Ectodermal cell (in vitro differentiated cells): Measurements from ENCODE around the gene ULK1.

Experiments
- H3K27ac ChIP-seq: 2 replicates; pipeline ENCODE4 v1.7.0; 2013; ENCODE audit warnings: mild to moderate bottlenecking, low read depth, low read length; ENCODE audit not compliant: insufficient read depth, poor library complexity, severe bottlenecking
- H3K27me3 ChIP-seq: 2 replicates; pipeline ENCODE4 v1.7.0; 2013; ENCODE audit warnings: mild to moderate bottlenecking, low read length; ENCODE audit not compliant: insufficient read depth, control insufficient read depth, poor library complexity, severe bottlenecking
- H3K36me3 ChIP-seq: one replicate; pipeline ENCODE4 v1.7.0; 2013; ENCODE audit warnings: low read length; ENCODE audit not compliant: control insufficient read depth, insufficient read depth
- H3K4me1 ChIP-seq: one replicate; pipeline ENCODE4 v1.7.0; 2013; ENCODE audit warnings: low read length; ENCODE audit not compliant: control insufficient read depth, insufficient read depth
- H3K4me3 ChIP-seq: 2 replicates; pipeline ENCODE4 v1.7.0; 2013; ENCODE audit warnings: low read depth, low read length, control low read depth; ENCODE audit not compliant: insufficient read depth
- H3K9me3 ChIP-seq: 2 replicates; pipeline ENCODE4 v1.7.0; 2013; ENCODE audit warnings: mild to moderate bottlenecking, low read length, moderate library complexity; ENCODE audit not compliant: control insufficient read depth
- WGBS, 2 experiments: methylation state at CpG; one replicate each; pipeline ENCODE4 v1.1.7; 2013; ENCODE audit warnings: missing lambda C conversion rate in 2 of 2; 5-methylcytosine and 5-hydroxymethylcytosine counted together

The ULK1 gene

GRCh38 chr12:131901431-131902331 is 7.3 kb downstream of the ULK1 start:
- Histone ChIP-seq H3K27ac (no peak overlapping the region), H3K36me3 (peaks cover 4% of the 10 kb centered on the region), H3K4me3 (no peak overlapping the region), H3K4me1 (peaks cover 7% of the 10 kb centered on the region), H3K27me3 (no peaks in the 10 kb centered on the region), H3K9me3 (no peaks in the 10 kb centered on the region)
- 86 to 88% methylated on average over 30 of the region's 30 CpGs for WGBS, 2 experiments

GRCh38 chr12:131902332-131903241 is 8.2 kb downstream of the ULK1 start:
- Histone ChIP-seq H3K4me1 (peaks cover 3% of the 10 kb centered on the region), H3K4me3 (no peak overlapping the region), H3K36me3 (no peaks in the 10 kb centered on the region), H3K27ac (no peak overlapping the region), H3K27me3 (no peaks in the 10 kb centered on the region), H3K9me3 (no peaks in the 10 kb centered on the region)
- 93 to 94% methylated on average over 25 of the region's 25 CpGs for WGBS, 2 experiments

DNA sequence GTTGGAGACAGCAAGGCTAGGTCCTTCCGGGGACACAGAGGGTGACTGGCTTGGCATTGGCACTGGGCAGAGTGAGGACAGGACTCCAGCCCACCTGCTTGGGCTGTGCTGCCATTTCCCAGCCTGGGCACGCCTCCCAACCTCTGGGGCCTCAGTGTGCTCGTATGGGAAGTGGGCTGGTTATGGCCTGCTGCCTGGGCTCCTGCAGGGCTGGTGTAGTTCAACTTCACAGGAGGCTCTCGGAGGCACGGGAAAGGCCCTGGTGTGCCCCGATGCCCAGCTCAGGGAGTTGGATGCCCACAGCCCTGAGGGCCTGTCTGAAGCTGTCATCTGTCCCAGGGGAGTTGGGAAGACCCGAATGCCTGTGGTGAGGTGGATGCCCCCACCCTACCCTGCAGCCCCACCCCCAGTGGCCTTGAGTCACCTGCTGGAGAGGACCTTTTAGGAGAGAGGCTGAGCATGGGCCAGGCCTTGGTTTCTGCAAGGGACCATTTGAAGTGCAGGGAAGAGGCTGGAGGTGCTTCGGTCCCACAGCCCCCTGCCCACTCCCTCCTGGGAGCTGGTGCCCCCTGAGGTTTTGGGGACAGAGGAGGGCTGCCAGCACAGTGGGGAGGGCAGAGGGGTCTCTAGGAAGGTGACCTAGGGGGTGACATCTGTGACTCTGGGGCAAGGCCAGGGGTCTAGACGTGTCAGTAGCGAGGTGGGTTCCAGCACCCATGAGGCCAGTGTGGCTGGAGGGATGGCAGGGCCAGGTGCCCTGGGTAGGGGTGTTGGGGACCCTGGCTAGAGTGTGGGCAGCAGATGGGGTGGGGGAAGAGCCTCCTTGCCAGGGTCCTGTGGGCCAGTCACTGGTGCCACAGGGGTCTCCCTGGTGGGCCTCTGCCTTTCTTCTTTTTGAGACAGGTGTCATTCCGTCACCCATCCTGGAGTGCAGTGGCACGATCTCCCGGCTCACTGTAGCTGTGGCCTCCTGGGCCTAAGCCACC is 9.1 kb downstream of the ULK1 start:
- WGBS, 2 experiments: 95% methylated on average over 13 of the region's 13 CpGs
- Histone ChIP-seq H3K4me3 (no peak overlapping the region), H3K4me1 (peaks cover 3% of the 10 kb centered on the region), H3K9me3 (no peaks in the 10 kb centered on the region), H3K27ac (no peak overlapping the region), H3K27me3 (no peaks in the 10 kb centered on the region), H3K36me3 (no peaks in the 10 kb centered on the region)

DNA sequence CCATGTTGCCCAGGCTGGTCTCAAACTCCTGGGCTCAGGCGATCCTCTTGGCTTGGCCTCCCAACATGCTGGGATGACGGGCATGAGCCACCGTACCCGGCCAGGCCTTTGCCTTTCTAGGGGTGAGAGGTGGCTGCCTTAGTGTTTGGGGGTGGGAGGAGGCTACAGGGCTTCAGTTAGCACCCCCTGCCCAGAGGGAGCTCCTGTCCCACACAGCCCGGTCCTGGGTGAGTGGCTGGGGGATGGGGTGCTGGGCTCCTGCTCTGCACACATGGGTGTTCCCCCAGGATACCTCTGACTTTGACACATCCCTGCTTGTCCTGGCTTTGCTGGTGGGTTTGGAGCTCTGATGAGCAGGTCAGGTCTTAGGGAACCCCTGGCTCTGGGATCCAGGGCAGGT is 9.9 kb downstream of the ULK1 start:
- Histone ChIP-seq H3K4me1 (peaks cover 3% of the 10 kb centered on the region), H3K36me3 (no peaks in the 10 kb centered on the region), H3K27ac (no peak overlapping the region), H3K4me3 (no peak overlapping the region), H3K27me3 (no peaks in the 10 kb centered on the region), H3K9me3 (no peaks in the 10 kb centered on the region)
- WGBS, 2 experiments: 88 to 95% methylated on average over 5 of the region's 5 CpGs

DNA sequence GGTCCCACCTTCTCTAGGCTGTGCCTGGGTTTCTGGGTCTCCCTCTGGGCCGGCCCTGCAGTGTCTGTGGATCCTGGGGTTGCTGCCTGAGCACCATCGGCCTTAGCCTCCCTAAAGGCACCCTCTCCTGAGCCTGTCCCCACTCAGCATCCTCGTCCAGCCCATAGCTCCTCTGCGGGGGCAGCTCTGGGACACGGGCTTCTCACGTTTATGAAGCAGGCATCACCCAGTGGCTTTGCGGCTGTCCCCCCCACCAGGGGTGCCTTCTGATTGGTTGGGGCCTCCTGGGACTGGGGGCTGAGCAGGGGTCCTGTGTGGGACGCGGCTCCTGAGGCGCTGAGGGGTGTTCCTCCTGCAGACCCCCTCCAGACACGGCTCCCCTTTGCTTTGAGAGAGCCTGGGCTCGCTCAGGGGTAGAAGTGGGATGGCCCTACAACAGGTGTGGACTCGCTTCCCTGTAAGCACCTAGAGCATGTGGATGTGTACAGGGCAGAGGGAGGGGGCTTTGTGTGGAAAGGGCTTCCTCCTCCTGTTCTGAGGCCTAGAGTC is 10.7 kb downstream of the ULK1 start:
- peaks cover 3% of the 10 kb centered on the region for H3K4me1 ChIP-seq
- no peaks in the 10 kb centered on the region for H3K27me3 ChIP-seq
- H3K9me3 ChIP-seq: no peaks in the 10 kb centered on the region
- peaks cover 4% of the 10 kb centered on the region for H3K36me3 ChIP-seq
- no peak overlapping the region for H3K4me3 ChIP-seq
- WGBS, 2 experiments: 92 to 93% methylated on average over 13 of the region's 13 CpGs
- H3K27ac ChIP-seq: no peak overlapping the region

DNA sequence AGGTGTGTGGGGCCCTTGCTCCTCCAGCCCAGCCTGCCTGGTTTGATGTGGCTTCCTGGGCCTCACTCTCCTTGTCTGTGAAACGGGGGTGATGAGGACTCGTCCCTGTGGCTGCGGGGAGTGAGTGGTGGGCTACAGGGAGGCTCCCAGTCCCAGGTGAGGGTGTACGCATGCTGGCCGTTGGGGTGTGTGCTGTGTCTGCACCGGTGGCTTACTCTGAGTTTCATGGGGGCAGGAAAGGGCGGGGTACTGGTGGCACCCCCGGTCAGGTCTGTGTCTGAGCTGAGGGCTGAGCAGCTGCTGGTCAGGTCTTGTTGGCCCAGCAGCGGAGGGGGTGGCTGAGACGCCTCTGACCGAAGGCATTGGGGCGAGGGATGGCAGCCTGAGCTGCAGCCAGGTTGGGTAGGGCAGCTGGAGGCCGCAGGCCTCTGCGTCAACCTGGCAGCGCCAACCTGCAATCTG is 11.2 kb downstream of the ULK1 start:
- H3K4me3 ChIP-seq: no peak overlapping the region
- no peak overlapping the region for H3K27ac ChIP-seq
- H3K9me3 ChIP-seq: no peaks in the 10 kb centered on the region
- H3K4me1 ChIP-seq: no peaks in the 10 kb centered on the region
- H3K36me3 ChIP-seq: peaks cover 8% of the 10 kb centered on the region
- no peaks in the 10 kb centered on the region for H3K27me3 ChIP-seq
- WGBS, 2 experiments: 95 to 96% methylated on average over 15 of the region's 15 CpGs

GRCh38 chr12:131907379-131908091 is 13.1 kb downstream of the ULK1 start:
- H3K9me3 ChIP-seq: no peaks in the 10 kb centered on the region
- WGBS, 2 experiments: 94 to 96% methylated on average over 31 of the region's 31 CpGs
- H3K36me3 ChIP-seq: peaks cover 27% of the 10 kb centered on the region

GRCh38 chr12:131908092-131909080 is 14.0 kb downstream of the ULK1 start:
- Histone ChIP-seq H3K9me3 (no peaks in the 10 kb centered on the region), H3K27me3 (no peaks in the 10 kb centered on the region), H3K4me3 (no peak overlapping the region), H3K4me1 (no peaks in the 10 kb centered on the region), H3K36me3 (peaks cover 34% of the 10 kb centered on the region), H3K27ac (no peak overlapping the region)
- 95 to 96% methylated on average over 96 of the region's 96 CpGs for WGBS, 2 experiments

More at GRCh38 chr12:131907379-131908091, 13.1 kb downstream of the ULK1 start:
- no peaks in the 10 kb centered on the region for H3K27me3 ChIP-seq
- no peak overlapping the region for H3K27ac ChIP-seq
- no peak overlapping the region for H3K4me3 ChIP-seq
- H3K4me1 ChIP-seq: no peaks in the 10 kb centered on the region
